HEK293 (cell line): ENCODE data around the gene MPC2.

Experiments
- EGR2 ChIP-seq: fragments of 450-650 bp; formaldehyde crosslinking; IDR thresholded peaks from 2 replicates; pipeline ENCODE4 v1.5.1; 2016; ENCODE audit warnings: low read depth, missing biosample characterization, missing genetic modification characterization
- HOXC10 ChIP-seq: sonication (generic); formaldehyde crosslinking; IDR thresholded peaks from 2 replicates; pipeline ENCODE4 v1.8.1; 2023; ENCODE audit warnings: mild to moderate bottlenecking, missing genetic modification reagents
- KLF16 ChIP-seq: fragments of 450-650 bp; formaldehyde crosslinking; IDR thresholded peaks from 2 replicates; pipeline ENCODE4 v1.5.1; 2017; ENCODE audit warnings: missing biosample characterization, missing genetic modification characterization
- PRDM1 ChIP-seq: fragments of 450-650 bp; formaldehyde crosslinking; IDR thresholded peaks from 2 replicates; pipeline ENCODE4; 2016; ENCODE audit warnings: missing biosample characterization, missing genetic modification characterization
- PRDM10 ChIP-seq: fragments of 450-650 bp; formaldehyde crosslinking; IDR thresholded peaks from 2 replicates; pipeline ENCODE4 v1.5.1; 2016; ENCODE audit warnings: missing biosample characterization, missing genetic modification characterization
- SALL2 ChIP-seq: fragments of 450-650 bp; formaldehyde crosslinking; IDR thresholded peaks from 2 replicates; pipeline ENCODE4 v1.5.0; 2017; ENCODE audit warnings: missing biosample characterization, mild to moderate bottlenecking, missing genetic modification characterization, borderline replicate concordance
- ZBTB8A ChIP-seq: fragments of 450-650 bp; formaldehyde crosslinking; IDR thresholded peaks from 2 replicates; pipeline ENCODE4 v1.5.1; 2016; ENCODE audit warnings: missing biosample characterization, missing genetic modification characterization
- ZNF2 ChIP-seq: fragments of 450-650 bp; formaldehyde crosslinking; IDR thresholded peaks from 2 replicates; pipeline ENCODE4 v1.5.1; 2016; ENCODE audit warnings: missing biosample characterization, missing genetic modification characterization
- ZNF202 ChIP-seq: fragments of 450-650 bp; formaldehyde crosslinking; IDR thresholded peaks from 2 replicates; pipeline ENCODE4 v1.5.1; 2016; ENCODE audit warnings: missing biosample characterization, missing genetic modification characterization, borderline replicate concordance
- ZNF223 ChIP-seq: fragments of 450-650 bp; formaldehyde crosslinking; IDR thresholded peaks from 2 replicates; pipeline ENCODE4 v1.5.1; 2016; ENCODE audit warnings: missing biosample characterization, missing genetic modification characterization
- ZNF239 ChIP-seq: fragments of 450-650 bp; formaldehyde crosslinking; IDR thresholded peaks from 2 replicates; pipeline ENCODE4 v1.5.1; 2016; ENCODE audit warnings: missing biosample characterization, missing genetic modification characterization
- ZNF24 ChIP-seq: fragments of 450-650 bp; formaldehyde crosslinking; IDR thresholded peaks from 2 replicates; pipeline ENCODE4 v1.5.1; 2016; ENCODE audit warnings: missing biosample characterization, missing genetic modification characterization
- ZNF280C ChIP-seq: fragments of 450-650 bp; formaldehyde crosslinking; IDR thresholded peaks from 2 replicates; pipeline ENCODE4 v1.5.1; 2016; ENCODE audit warnings: missing biosample characterization, missing genetic modification characterization
- ZNF280D ChIP-seq: fragments of 450-650 bp; formaldehyde crosslinking; IDR thresholded peaks from 2 replicates; pipeline ENCODE4 v1.5.1; 2016; ENCODE audit warnings: missing biosample characterization, missing genetic modification characterization
- ZNF335 ChIP-seq: fragments of 450-650 bp; formaldehyde crosslinking; conservative IDR thresholded peaks from 2 replicates; pipeline ENCODE4 v1.5.1; 2016; ENCODE audit warnings: missing biosample characterization, missing genetic modification characterization
- ZNF394 ChIP-seq: fragments of 450-650 bp; formaldehyde crosslinking; IDR thresholded peaks from 2 replicates; pipeline ENCODE4 v1.5.1; 2016; ENCODE audit warnings: missing biosample characterization, missing genetic modification characterization, mild to moderate bottlenecking, moderate library complexity, borderline replicate concordance
- ZNF501 ChIP-seq: fragments of 450-650 bp; formaldehyde crosslinking; IDR thresholded peaks from 2 replicates; pipeline ENCODE4 v1.5.1; 2016; ENCODE audit warnings: missing biosample characterization, missing genetic modification characterization
- ZNF549 ChIP-seq: fragments of 450-650 bp; IDR thresholded peaks from 2 replicates; pipeline ENCODE4 v1.5.1; 2018; ENCODE audit warnings: missing biosample characterization, missing genetic modification characterization, mild to moderate bottlenecking, inconsistent platforms, moderate library complexity
- ZNF629 ChIP-seq: fragments of 450-650 bp; formaldehyde crosslinking; IDR thresholded peaks from 2 replicates; pipeline ENCODE4 v1.5.1; 2017; ENCODE audit warnings: missing biosample characterization, missing genetic modification characterization
- ZNF660 ChIP-seq: fragments of 450-650 bp; IDR thresholded peaks from 2 replicates; pipeline ENCODE4 v1.5.1; 2018; ENCODE audit warnings: missing biosample characterization, mild to moderate bottlenecking, missing genetic modification characterization
- ZNF664 ChIP-seq: fragments of 450-650 bp; formaldehyde crosslinking; IDR thresholded peaks from 2 replicates; pipeline ENCODE4 v1.5.1; 2016; ENCODE audit warnings: missing biosample characterization, missing genetic modification characterization
- ZNF792 ChIP-seq: fragments of 450-650 bp; formaldehyde crosslinking; IDR thresholded peaks from 2 replicates; pipeline ENCODE4 v1.5.1; 2016; ENCODE audit warnings: missing biosample characterization, missing genetic modification characterization
- ZNF830 ChIP-seq: fragments of 450-650 bp; IDR thresholded peaks from 2 replicates; pipeline ENCODE4 v1.5.0; 2018; ENCODE audit warnings: missing biosample characterization, missing genetic modification characterization, low read depth, mild to moderate bottlenecking, moderate library complexity
- ZNF843 ChIP-seq: fragments of 450-650 bp; formaldehyde crosslinking; IDR thresholded peaks from 2 replicates; pipeline ENCODE4 v1.5.1; 2016; ENCODE audit warnings: missing biosample characterization, missing genetic modification characterization
- TF ChIP-seq, protein P1 (sequence below): fragments of 450-650 bp; formaldehyde crosslinking; IDR thresholded peaks from 2 replicates; pipeline ENCODE4 v1.5.0; 2017; ENCODE audit warnings: missing biosample characterization, missing genetic modification characterization, borderline replicate concordance
- TF ChIP-seq, protein P2 (sequence below): fragments of 450-650 bp; formaldehyde crosslinking; IDR thresholded peaks from 2 replicates; pipeline ENCODE4 v1.5.1; 2016; ENCODE audit warnings: missing biosample characterization, missing genetic modification characterization

The MPC2 gene

GRCh38 chr1:167935216-167936067 lies 1.4 kb downstream of the MPC2 start (continued):
- TF ChIP-seq ZNF660 (tag by site-specific recombination): peak; percentile 29
- no peak for TF ChIP-seq ZNF549 (tag by site-specific recombination)
- no peak; the same call in 1 of the 2 replicates for TF ChIP-seq ZNF629 (tag by site-specific recombination)
- TF ChIP-seq ZNF335 (tag by site-specific recombination): peak; percentile 94
- TF ChIP-seq EGR2 (tag by site-specific recombination): peak; percentile 90
- TF ChIP-seq ZNF501 (tag by site-specific recombination): no peak; the same call in 1 of the 2 replicates
- 0 out of 2 replicates have a peak, but pooled peaks have one; percentile 37 for TF ChIP-seq ZNF792 (tag by site-specific recombination)
- TF ChIP-seq ZBTB8A (tag by site-specific recombination): no peak; the same call in none of the 2 replicates
- TF ChIP-seq PRDM10 (tag by site-specific recombination): no peak
- TF ChIP-seq ZNF394: peak; percentile 68
- TF ChIP-seq ZNF2: 0 out of 2 replicates have a peak, but pooled peaks have one; percentile 69
- peak; percentile 73 for TF ChIP-seq KLF16 (tag by site-specific recombination)
- TF ChIP-seq, protein P1, sequence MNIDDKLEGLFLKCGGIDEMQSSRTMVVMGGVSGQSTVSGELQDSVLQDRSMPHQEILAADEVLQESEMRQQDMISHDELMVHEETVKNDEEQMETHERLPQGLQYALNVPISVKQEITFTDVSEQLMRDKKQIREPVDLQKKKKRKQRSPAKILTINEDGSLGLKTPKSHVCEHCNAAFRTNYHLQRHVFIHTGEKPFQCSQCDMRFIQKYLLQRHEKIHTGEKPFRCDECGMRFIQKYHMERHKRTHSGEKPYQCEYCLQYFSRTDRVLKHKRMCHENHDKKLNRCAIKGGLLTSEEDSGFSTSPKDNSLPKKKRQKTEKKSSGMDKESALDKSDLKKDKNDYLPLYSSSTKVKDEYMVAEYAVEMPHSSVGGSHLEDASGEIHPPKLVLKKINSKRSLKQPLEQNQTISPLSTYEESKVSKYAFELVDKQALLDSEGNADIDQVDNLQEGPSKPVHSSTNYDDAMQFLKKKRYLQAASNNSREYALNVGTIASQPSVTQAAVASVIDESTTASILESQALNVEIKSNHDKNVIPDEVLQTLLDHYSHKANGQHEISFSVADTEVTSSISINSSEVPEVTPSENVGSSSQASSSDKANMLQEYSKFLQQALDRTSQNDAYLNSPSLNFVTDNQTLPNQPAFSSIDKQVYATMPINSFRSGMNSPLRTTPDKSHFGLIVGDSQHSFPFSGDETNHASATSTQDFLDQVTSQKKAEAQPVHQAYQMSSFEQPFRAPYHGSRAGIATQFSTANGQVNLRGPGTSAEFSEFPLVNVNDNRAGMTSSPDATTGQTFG (tag by site-specific recombination): no peak; the same call in 1 of the 2 replicates
- TF ChIP-seq ZNF280D: no peak
- TF ChIP-seq SALL2 (tag by site-specific recombination): no peak
- peak; percentile 91 for TF ChIP-seq PRDM1 (tag by site-specific recombination)
- no peak for TF ChIP-seq ZNF830 (tag by site-specific recombination)
- TF ChIP-seq ZNF24: 0 out of 2 replicates have a peak, but pooled peaks have one; percentile 20
- no peak for TF ChIP-seq ZNF843 (tag by site-specific recombination)
- TF ChIP-seq ZNF239 (tag by site-specific recombination): 0 out of 2 replicates have a peak, but pooled peaks have one; percentile 38
- TF ChIP-seq ZNF280C (tag by site-specific recombination): no peak
- no peak for TF ChIP-seq ZNF223 (tag by site-specific recombination)
- TF ChIP-seq ZNF202 (tag by site-specific recombination): no peak
- TF ChIP-seq ZNF664: no peak
- TF ChIP-seq, protein P2, sequence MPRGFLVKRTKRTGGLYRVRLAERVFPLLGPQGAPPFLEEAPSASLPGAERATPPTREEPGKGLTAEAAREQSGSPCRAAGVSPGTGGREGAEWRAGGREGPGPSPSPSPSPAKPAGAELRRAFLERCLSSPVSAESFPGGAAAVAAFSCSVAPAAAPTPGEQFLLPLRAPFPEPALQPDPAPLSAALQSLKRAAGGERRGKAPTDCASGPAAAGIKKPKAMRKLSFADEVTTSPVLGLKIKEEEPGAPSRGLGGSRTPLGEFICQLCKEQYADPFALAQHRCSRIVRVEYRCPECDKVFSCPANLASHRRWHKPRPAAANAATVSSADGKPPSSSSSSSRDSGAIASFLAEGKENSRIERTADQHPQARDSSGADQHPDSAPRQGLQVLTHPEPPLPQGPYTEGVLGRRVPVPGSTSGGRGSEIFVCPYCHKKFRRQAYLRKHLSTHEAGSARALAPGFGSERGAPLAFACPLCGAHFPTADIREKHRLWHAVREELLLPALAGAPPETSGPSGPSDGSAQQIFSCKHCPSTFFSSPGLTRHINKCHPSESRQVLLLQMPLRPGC: peak; percentile 49; the same call in 1 of the 2 replicates
- TF ChIP-seq HOXC10 (CRISPR knock-in tag): 0 out of 2 replicates have a peak, but pooled peaks have one; percentile 44
